Heart left ventricle (tissue), 16 donors: ENCODE measurements around the gene CRYBG3. TPM values are rescaled to one million over a fixed set of nuclear protein-coding genes. Genes with fewer than 3 reads are reported as not detected.

Source experiments
- ATAC-seq, 4 donors: fragments of 200-7000 bp; cut with Tn5 transposase; one replicate each; pipeline ENCODE4 v1.9.1; 2020 to 2022; ENCODE audit warnings: moderate library complexity in 4 of 4, mild to moderate bottlenecking in 3 of 4, moderate number of reproducible peaks in 1 of 4
- DNase-seq, 5 donors: peaks; one replicate each; pipeline ENCODE4 v3.0.0-alpha.2; 2020
- H3K27ac ChIP-seq, 12 donors: fragments of 200-600 bp; sonication (generic) in 4 of 12; one replicate each; pipeline versions ENCODE4 v1.5.0 to v1.8.0; 2016 to 2022; ENCODE audit warnings: mild to moderate bottlenecking in 2 of 12
- H3K27me3 ChIP-seq, 9 donors: fragments of 200-600 bp; sonication (generic) in 2 of 9; one replicate each; pipeline versions ENCODE4 v1.5.1 to v1.8.0; 2016 to 2022; ENCODE audit warnings: mild to moderate bottlenecking in 3 of 9
- H3K36me3 ChIP-seq, 9 donors: fragments of 200-600 bp; sonication (generic) in 2 of 9; one replicate each; pipeline versions ENCODE4 v1.5.0 to v1.8.0; 2018 to 2022; ENCODE audit warnings: mild to moderate bottlenecking in 2 of 9
- H3K4me1 ChIP-seq, 12 donors: fragments of 200-600 bp; sonication (generic) in 4 of 12; one replicate each; pipeline versions ENCODE4 v1.5.0 to v1.8.0; 2016 to 2022; ENCODE audit warnings: mild to moderate bottlenecking in 3 of 12
- H3K4me3 ChIP-seq, 12 donors: fragments of 200-600 bp; sonication (generic) in 4 of 12; one replicate each; pipeline versions ENCODE4 v1.5.0 to v1.8.0; 2017 to 2022; ENCODE audit warnings: mild to moderate bottlenecking in 9 of 12, moderate library complexity in 4 of 12
- H3K9me3 ChIP-seq, 12 donors: fragments of 200-600 bp; sonication (generic) in 4 of 12; one replicate each; pipeline versions ENCODE4 v1.5.0 to v1.8.0; 2016 to 2022; ENCODE audit warnings: mild to moderate bottlenecking in 1 of 12
- POLR2A ChIP-seq, 2 donors: fragments of 450-650 bp; IDR thresholded peaks; one replicate each; pipeline ENCODE4 v1.6.1; 2017; ENCODE audit warnings: antibody characterized with exemption in 2 of 2, mild to moderate bottlenecking in 2 of 2, moderate library complexity in 2 of 2
- WGBS, 4 donors: extraction: QIAGEN DNeasy Blood & Tissue Kit in 2 of 4; methylation state at CpG; one replicate each; pipeline versions ENCODE4 v1.1.5 to v1.1.7; 2013 to 2018; 5-methylcytosine and 5-hydroxymethylcytosine counted together
- intact Hi-C, 10 donors: fragments of 100-400 bp; cut with DNase I; formaldehyde crosslinking; loops; one replicate each; pipeline versions ENCODE4 v1.11.1 to v1.14.2; 2022
- polyA plus RNA-seq, 2 donors: library from polyadenylated mRNA; stranded (reverse); fragments of 200-250 nt; gene quantifications; one replicate each; pipeline ENCODE4 v1.2.3, GENCODE V29; 2013
- total RNA-seq, 9 donors: library from RNA; depleted of rRNA in 2 of 9; stranded (reverse); fragments of >200 nt in 2 of 9; fragmentation: NEBNext Ultra II Directional in 3 of 9; extraction: Animal tissue kit (Norgen Biotek cat#: 25700) in 3 of 9; gene quantifications; one replicate each; pipeline versions ENCODE4 v1.1.0 to v1.2.4, GENCODE V29; 2016 to 2023
- TF ChIP-seq, protein P1 (sequence below), 12 donors: fragments of 200-600 bp; sonication (generic) in 4 of 12; IDR thresholded peaks; one replicate each; pipeline versions ENCODE4 v1.5.0 to v1.8.0; 2018 to 2022; ENCODE audit warnings: antibody characterized with exemption in 12 of 12, mild to moderate bottlenecking in 5 of 12
- donor health status: ischemic (EF 13 %, LVEDD 7.1; RV severe dilation, severe dysfunction).
- donor health status: healthy with polysubstance abuse.
- donor health status: DM: no; HTN: yes; CAD: no.
- donor health status: DM: no; HTN: no; CAD: no.
- donor health status: ischemic (EF 25% LVEDD 6.9; RV normal size, moderate dysfunction).
- donor health status: ischemic (EF 25% LVEDD 5.7; RV mildly dilated, moderate dysfunction).
- donor health status: healthy.
- donor health status: DM: yes; HTN: yes; CAD: no.
- donor health status: ischemic (EF 35%, LVEDD 5.7; RV mildly dilated, moderate dysfunction).
- donor health status: nonischemic (EF 11% LVEDD 7.7; RV severe dilation, severe dysfunction).
- donor health status: DM: yes; HTN: yes; CAD: no.
- donor health status: PGD.
- donor health status: ischemic (EF 29% LVEDD 5.4; RV normal size, mild dysfunction).
- donor health status: nonischemic (EF 23%, LVEDD 6.1; RV moderate dilation, normal function).

Gene CRYBG3
- total and polyA plus RNA-seq, 11 donors, result 5.5 to 34.1 (median 20.9) TPM

DNA sequence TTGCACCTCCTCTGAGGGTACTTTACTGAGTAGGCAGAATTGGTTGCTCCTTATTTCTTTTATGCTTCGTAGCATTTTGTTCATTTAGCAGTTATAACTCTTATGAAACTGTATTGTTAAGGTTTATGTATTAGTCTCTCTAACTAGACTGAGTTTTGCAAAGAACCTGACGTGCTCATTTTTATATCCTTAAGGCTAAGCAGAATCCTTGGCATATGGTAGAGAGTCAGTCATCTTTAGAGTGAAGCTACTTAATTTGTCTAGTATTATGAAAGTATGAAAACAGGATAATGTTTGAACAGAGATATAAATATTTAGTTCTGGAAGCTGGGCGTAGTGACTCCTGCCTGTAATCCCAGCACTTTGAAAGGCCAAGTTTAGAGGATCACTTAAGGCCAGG is 20.1 kb downstream of the CRYBG3 start:
- intact Hi-C loops, result no loop called here
- H3K36me3 ChIP-seq, result peaks cover 0 to 34% (median 10%) of the 10 kb centered on the region in 9 donors
- no peak overlapping the region for H3K4me3 ChIP-seq
- DNase-seq (no peak), ATAC-seq (no peak)
- no peak for TF ChIP-seq POLR2A (IDR thresholded peaks at IDR 0.05)
- TF ChIP-seq, protein P1, sequence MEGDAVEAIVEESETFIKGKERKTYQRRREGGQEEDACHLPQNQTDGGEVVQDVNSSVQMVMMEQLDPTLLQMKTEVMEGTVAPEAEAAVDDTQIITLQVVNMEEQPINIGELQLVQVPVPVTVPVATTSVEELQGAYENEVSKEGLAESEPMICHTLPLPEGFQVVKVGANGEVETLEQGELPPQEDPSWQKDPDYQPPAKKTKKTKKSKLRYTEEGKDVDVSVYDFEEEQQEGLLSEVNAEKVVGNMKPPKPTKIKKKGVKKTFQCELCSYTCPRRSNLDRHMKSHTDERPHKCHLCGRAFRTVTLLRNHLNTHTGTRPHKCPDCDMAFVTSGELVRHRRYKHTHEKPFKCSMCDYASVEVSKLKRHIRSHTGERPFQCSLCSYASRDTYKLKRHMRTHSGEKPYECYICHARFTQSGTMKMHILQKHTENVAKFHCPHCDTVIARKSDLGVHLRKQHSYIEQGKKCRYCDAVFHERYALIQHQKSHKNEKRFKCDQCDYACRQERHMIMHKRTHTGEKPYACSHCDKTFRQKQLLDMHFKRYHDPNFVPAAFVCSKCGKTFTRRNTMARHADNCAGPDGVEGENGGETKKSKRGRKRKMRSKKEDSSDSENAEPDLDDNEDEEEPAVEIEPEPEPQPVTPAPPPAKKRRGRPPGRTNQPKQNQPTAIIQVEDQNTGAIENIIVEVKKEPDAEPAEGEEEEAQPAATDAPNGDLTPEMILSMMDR (IDR thresholded peaks at IDR 0.05), result no peak
- no peaks in the 10 kb centered on the region for H3K27me3 ChIP-seq
- WGBS, 4 donors, result 93 to 97% (median 94%) methylated on average over 3 of the region's 3 CpGs
- H3K27ac ChIP-seq, result peak overlapping the region in 1 of 12 donors; percentile 66
- no peaks in the 10 kb centered on the region for H3K9me3 ChIP-seq
- peaks cover 0 to 25% (median 12%) of the 10 kb centered on the region in 12 donors for H3K4me1 ChIP-seq

DNA sequence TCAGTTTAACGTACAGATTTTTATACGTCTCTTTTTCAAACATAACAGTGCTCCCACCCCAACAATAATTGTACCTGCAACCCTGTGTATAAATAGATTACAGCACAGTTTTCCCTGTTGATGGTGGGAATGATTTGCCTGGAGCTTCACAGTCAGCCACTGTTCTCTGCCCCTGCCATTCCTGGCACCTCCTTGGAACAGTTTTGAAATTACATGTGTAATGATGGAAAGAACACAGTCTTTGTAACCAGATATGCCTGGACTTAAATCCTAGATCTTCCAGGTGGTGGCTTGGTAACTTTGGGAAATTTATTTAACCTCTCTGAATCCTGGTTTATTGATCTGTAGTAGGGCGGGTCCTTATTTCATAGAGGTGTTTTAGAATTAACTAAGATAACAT is 27.0 kb downstream of the CRYBG3 start:
- intact Hi-C loops, result no loop called here
- 86 to 93% (median 87%) methylated on average over 3 of the region's 3 CpGs for whole genome bisulfite sequencing, 4 donors
- no peak for ATAC-seq

GRCh38 chr3:97857401-97857800 is 35.6 kb downstream of the CRYBG3 start:
- no peak for ATAC-seq
- H3K36me3 ChIP-seq, result no peaks in the 10 kb centered on the region
- H3K4me3 ChIP-seq, result no peak overlapping the region
- intact Hi-C loops, result no loop called here
- H3K27me3 ChIP-seq, result no peaks in the 10 kb centered on the region
- no peak for DNase-seq
- H3K4me1 ChIP-seq, result peaks cover 0 to 9% (median 1%) of the 10 kb centered on the region in 12 donors
- TF ChIP-seq, protein P1 (IDR thresholded peaks at IDR 0.05), result no peak
- H3K9me3 ChIP-seq, result peaks cover 0 to 46% (median 9%) of the 10 kb centered on the region in 12 donors
- 91 to 97% (median 94%) methylated on average over 6 of the region's 6 CpGs for WGBS, 4 donors
- H3K27ac ChIP-seq, result no peak overlapping the region

More for the DNA sequence above, 27.0 kb downstream of the CRYBG3 start:
- peaks cover 0 to 37% (median 14%) of the 10 kb centered on the region in 9 donors for H3K36me3 ChIP-seq
- no peaks in the 10 kb centered on the region for H3K27me3 ChIP-seq
- H3K4me3 ChIP-seq, result no peak overlapping the region
- TF ChIP-seq POLR2A (IDR thresholded peaks at IDR 0.05), result no peak
- H3K27ac ChIP-seq, result no peak overlapping the region
- peaks cover 0 to 12% (median 0%) of the 10 kb centered on the region in 12 donors for H3K4me1 ChIP-seq
- H3K9me3 ChIP-seq, result peaks cover 0 to 16% (median 1%) of the 10 kb centered on the region in 12 donors
- no peak for DNase-seq

- Histone ChIP-seq H3K9me3 (peaks cover 0 to 28% (median 0%) of the 10 kb centered on the region in 12 donors), H3K27me3 (no peaks in the 10 kb centered on the region), H3K36me3 (peaks cover 0 to 12% (median 7%) of the 10 kb centered on the region in 9 donors), H3K4me1 (peaks cover 0 to 25% (median 9%) of the 10 kb centered on the region in 12 donors), H3K27ac (no peak overlapping the region), H3K4me3 (no peak overlapping the region)
- intact Hi-C loops, result loop anchor here in 3 of 10 donors (5.0 kb wide), 1 partner anchor 38 kb away; the partner anchor contains the start of gene CRYBG3 (in 3 of the 3)
- ATAC-seq (no peak), DNase-seq (no peak)
- 97 to 99% (median 97%) methylated on average over 2 of the region's 2 CpGs for WGBS, 4 donors
- TF ChIP-seq, protein P1 (IDR thresholded peaks at IDR 0.05), result no peak
- TF ChIP-seq POLR2A (IDR thresholded peaks at IDR 0.05), result no peak
Measured at GRCh38 chr3:97860364-97860763, 38.6 kb downstream of the CRYBG3 start.

DNA sequence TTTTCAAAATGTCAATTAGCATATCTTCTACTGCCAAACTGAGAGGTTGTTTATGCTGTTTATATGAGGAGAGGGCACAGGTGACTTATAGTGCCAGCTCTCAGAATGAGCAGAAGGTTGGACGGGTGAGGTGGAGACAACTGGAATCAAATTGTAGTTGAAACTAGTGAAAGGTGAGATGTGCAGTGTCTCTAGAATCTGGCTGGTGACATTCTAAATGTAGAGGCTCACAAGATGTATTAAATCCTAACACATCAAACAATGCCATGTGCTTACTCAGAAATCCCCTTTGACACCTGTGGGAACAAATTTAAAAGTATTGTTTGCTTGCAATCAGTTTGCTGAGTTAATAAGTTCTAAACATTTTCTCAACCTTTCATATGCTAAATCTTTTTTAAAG is 40.8 kb downstream of the CRYBG3 start:
- Histone ChIP-seq H3K36me3 (peaks cover 0 to 13% (median 7%) of the 10 kb centered on the region in 9 donors), H3K27me3 (no peaks in the 10 kb centered on the region), H3K27ac (peak overlapping the region in 6 of 12 donors; percentile 3 to 66 (median 36)), H3K4me3 (no peak overlapping the region), H3K4me1 (peaks cover 0 to 25% (median 9%) of the 10 kb centered on the region in 12 donors), H3K9me3 (peaks cover 0 to 13% (median 0%) of the 10 kb centered on the region in 12 donors)
- intact Hi-C loops, result loop anchor here in 3 of 10 donors (5.0 kb wide), 1 partner anchor 40 kb away; the partner anchor contains the start of gene CRYBG3 (in 3 of the 3)
- ATAC-seq (no peak), DNase-seq (no peak)
- TF ChIP-seq POLR2A (IDR thresholded peaks at IDR 0.05), result no peak
- TF ChIP-seq, protein P1 (IDR thresholded peaks at IDR 0.05), result no peak
- WGBS, 4 donors, result 67 to 80% (median 78%) methylated on average over 1 of the region's 1 CpG
